ENCODE measurements around the gene TMEM223.

DNA sequence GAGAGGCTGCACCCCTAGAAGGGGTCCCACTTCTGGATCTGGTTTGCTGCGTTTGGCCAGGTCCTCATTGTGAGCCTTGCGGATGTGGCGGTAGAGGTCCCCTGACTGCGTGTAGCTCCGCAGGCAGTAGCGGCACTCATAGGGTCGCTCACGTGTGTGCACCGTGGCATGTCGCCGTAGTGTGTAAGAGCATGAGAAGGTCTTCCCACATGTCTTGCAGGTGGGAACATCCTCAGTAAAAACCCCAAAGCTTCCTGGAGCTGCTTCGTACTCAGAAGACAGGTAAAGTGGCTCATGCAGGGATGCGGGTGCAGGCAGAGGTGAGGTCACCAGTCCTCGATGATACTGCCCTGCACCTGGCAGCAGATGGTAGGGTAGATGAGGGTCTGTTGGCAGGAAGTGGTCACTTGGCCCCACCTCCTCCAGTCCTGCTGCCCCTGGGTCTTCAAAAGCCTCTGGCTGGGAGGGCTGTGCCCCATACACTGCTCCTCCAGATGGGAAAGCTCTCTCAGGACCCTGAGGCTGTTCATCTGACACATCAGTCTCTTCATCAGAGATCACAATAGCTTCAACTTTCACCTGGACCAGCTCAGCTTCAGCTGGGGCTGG lies 39.5 kb downstream of the TMEM223 start:
- TF ChIP-seq, protein P1, sequence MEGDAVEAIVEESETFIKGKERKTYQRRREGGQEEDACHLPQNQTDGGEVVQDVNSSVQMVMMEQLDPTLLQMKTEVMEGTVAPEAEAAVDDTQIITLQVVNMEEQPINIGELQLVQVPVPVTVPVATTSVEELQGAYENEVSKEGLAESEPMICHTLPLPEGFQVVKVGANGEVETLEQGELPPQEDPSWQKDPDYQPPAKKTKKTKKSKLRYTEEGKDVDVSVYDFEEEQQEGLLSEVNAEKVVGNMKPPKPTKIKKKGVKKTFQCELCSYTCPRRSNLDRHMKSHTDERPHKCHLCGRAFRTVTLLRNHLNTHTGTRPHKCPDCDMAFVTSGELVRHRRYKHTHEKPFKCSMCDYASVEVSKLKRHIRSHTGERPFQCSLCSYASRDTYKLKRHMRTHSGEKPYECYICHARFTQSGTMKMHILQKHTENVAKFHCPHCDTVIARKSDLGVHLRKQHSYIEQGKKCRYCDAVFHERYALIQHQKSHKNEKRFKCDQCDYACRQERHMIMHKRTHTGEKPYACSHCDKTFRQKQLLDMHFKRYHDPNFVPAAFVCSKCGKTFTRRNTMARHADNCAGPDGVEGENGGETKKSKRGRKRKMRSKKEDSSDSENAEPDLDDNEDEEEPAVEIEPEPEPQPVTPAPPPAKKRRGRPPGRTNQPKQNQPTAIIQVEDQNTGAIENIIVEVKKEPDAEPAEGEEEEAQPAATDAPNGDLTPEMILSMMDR (IDR thresholded peaks at IDR 0.05): no peak
- TF ChIP-seq EP300 (IDR thresholded peaks at IDR 0.05): no peak
